IMR-90 (cell line): ENCODE results near the gene METTL21C.

Experiments
- BHLHE40 ChIP-seq: fragments of 150-350 bp; IDR thresholded peaks from 2 replicates; pipeline ENCODE4 v1.6.1; 2016; ENCODE audit warnings: mild to moderate bottlenecking, low read depth, low read length
- CEBPB ChIP-seq: IDR thresholded peaks from 2 replicates; pipeline ENCODE4 v1.6.1; 2012; ENCODE audit warnings: low read depth, low read length, improper control_type of control experiment
- CHD1 ChIP-seq: IDR thresholded peaks from 2 replicates; pipeline ENCODE4 v1.6.1; 2012; ENCODE audit warnings: low read depth, low read length, improper control_type of control experiment
- FOS ChIP-seq: fragments of 150-350 bp; IDR thresholded peaks from 2 replicates; pipeline ENCODE4 v1.6.1; 2016; ENCODE audit warnings: low read depth, low read length
- MAZ ChIP-seq: IDR thresholded peaks from 2 replicates; pipeline ENCODE4 v1.6.1; 2012; ENCODE audit warnings: low read depth, mild to moderate bottlenecking, low read length, improper control_type of control experiment, moderate library complexity, borderline replicate concordance
- MXI1 ChIP-seq: IDR thresholded peaks from 2 replicates; pipeline ENCODE4 v1.6.1; 2012; ENCODE audit warnings: low read depth, mild to moderate bottlenecking, low read length, moderate library complexity, borderline replicate concordance
- NFE2L2 ChIP-seq: fragments of 150-350 bp; IDR thresholded peaks from 2 replicates; pipeline ENCODE4 v1.6.1; 2016; ENCODE audit warnings: low read depth, mild to moderate bottlenecking, low read length
- POLR2A ChIP-seq: IDR thresholded peaks from 2 replicates; pipeline ENCODE4 v1.6.1; 2012; ENCODE audit warnings: mild to moderate bottlenecking, low read depth, low read length
- RAD21 ChIP-seq: IDR thresholded peaks from 2 replicates; pipeline ENCODE4 v1.6.1; 2012; ENCODE audit warnings: low read length, improper control_type of control experiment
- RCOR1 ChIP-seq: IDR thresholded peaks from 2 replicates; pipeline ENCODE4 v1.6.1; 2012; ENCODE audit warnings: mild to moderate bottlenecking, low read length, improper control_type of control experiment; ENCODE audit not compliant: insufficient replicate concordance
- RFX5 ChIP-seq: IDR thresholded peaks from 2 replicates; pipeline ENCODE4 v1.8.0; 2012; ENCODE audit warnings: low read depth, mild to moderate bottlenecking, low read length, moderate library complexity
- SMC3 ChIP-seq: fragments of 150-350 bp; IDR thresholded peaks from 2 replicates; pipeline ENCODE4 v1.6.1; 2016; ENCODE audit warnings: low read depth, mild to moderate bottlenecking, antibody characterized with exemption, low read length, moderate library complexity
- USF2 ChIP-seq: fragments of 150-350 bp; IDR thresholded peaks from 2 replicates; pipeline ENCODE4 v1.6.1; 2017; ENCODE audit warnings: mild to moderate bottlenecking, antibody characterized with exemption, low read length, low read depth
- TF ChIP-seq, protein P1 (sequence below): conservative IDR thresholded peaks from 2 replicates; pipeline ENCODE4 v1.5.1; 2012; ENCODE audit warnings: mild to moderate bottlenecking, low read depth, low read length, improper control_type of control experiment

GRCh38 chr13:102701331-102701730 lies 6.5 kb upstream of the METTL21C start:
- TF ChIP-seq, protein P1, sequence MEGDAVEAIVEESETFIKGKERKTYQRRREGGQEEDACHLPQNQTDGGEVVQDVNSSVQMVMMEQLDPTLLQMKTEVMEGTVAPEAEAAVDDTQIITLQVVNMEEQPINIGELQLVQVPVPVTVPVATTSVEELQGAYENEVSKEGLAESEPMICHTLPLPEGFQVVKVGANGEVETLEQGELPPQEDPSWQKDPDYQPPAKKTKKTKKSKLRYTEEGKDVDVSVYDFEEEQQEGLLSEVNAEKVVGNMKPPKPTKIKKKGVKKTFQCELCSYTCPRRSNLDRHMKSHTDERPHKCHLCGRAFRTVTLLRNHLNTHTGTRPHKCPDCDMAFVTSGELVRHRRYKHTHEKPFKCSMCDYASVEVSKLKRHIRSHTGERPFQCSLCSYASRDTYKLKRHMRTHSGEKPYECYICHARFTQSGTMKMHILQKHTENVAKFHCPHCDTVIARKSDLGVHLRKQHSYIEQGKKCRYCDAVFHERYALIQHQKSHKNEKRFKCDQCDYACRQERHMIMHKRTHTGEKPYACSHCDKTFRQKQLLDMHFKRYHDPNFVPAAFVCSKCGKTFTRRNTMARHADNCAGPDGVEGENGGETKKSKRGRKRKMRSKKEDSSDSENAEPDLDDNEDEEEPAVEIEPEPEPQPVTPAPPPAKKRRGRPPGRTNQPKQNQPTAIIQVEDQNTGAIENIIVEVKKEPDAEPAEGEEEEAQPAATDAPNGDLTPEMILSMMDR, result no peak
- TF ChIP-seq POLR2A, result no peak
- TF ChIP-seq CHD1, result no peak
- TF ChIP-seq USF2, result no peak
- TF ChIP-seq MAZ, result no peak
- no peak for TF ChIP-seq NFE2L2
- no peak for TF ChIP-seq CEBPB
- TF ChIP-seq MXI1, result no peak
- no peak for TF ChIP-seq RCOR1
- no peak for TF ChIP-seq BHLHE40
- no peak for TF ChIP-seq RFX5
- no peak for TF ChIP-seq SMC3
- no peak for TF ChIP-seq FOS
- no peak for TF ChIP-seq RAD21
